ENCODE measurements around the gene SLC31A1.

GRCh38 chr9:113302792-113303418, 81.6 kb downstream of the SLC31A1 start, which contains the start of gene RNF183:
- TF ChIP-seq CTCF (IDR thresholded peaks at IDR 0.05) (no peak), POLR2A (IDR thresholded peaks at IDR 0.05) (no peak)

All from testis (tissue), 2 donors.